Measurements from ENCODE around the gene RSRC2.
"Not testable (repeated sequence)": the region's sequence is repeated elsewhere in the genome, so short reads cannot be mapped to it uniquely, and the experiment has no call there.

Gene RSRC2, protein sequence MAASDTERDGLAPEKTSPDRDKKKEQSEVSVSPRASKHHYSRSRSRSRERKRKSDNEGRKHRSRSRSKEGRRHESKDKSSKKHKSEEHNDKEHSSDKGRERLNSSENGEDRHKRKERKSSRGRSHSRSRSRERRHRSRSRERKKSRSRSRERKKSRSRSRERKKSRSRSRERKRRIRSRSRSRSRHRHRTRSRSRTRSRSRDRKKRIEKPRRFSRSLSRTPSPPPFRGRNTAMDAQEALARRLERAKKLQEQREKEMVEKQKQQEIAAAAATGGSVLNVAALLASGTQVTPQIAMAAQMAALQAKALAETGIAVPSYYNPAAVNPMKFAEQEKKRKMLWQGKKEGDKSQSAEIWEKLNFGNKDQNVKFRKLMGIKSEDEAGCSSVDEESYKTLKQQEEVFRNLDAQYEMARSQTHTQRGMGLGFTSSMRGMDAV

GRCh38 chr12:122526683-122527477 lies at the start of gene RSRC2, which contains the start of gene KNTC1:
RSRC2 (minus strand) TSS chr12:122526936; CDS start chr12:122526853, 83 bp downstream.
KNTC1 (plus strand) TSS chr12:122527249; CDS start chr12:122530064, 2,815 bp downstream.
- peak; percentile 99 for DNase-seq

GRCh38 chr12:122571821-122572220 lies 45.1 kb upstream of the RSRC2 start:
- no peak for DNase-seq

DNA sequence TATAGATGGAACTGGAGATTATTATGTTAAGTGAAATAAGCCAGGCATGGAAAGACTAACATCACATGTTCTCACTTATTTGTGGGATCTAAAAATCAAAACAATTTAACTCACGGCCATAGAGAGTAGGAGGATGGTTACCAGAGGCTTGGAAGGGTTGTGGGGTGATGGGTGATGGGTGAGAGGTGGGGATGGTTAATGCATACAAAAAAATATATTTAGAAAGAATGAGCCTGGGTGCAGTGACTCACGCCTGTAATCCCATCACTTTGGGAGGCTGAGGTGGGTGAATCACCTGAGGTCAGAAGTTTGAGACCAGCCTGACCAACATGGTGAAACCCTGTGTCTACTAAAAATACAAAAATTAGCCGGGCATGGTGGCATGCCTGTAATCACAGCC lies 43.3 kb upstream of the RSRC2 start:
- DNase-seq = not testable (repeated sequence)

DNA sequence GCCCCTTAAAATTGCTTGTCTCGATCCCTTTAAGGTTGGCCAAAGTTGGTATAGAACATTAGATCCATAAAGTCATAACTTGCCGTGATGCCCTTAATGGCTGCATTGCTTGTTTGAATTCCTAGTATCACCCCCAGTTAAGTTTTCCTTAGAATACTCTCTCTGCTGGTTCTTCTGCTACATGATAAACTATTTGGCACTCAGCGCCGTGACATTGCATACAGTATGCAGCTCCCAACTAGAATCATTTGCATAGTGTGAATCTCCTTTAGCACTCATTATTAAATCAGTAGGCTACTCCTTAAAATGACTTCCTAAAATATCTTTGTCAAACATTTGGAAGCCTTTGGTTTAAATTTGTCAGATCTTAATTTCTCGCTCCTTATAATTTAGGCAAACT lies 42.6 kb upstream of the RSRC2 start:
- DNase-seq = no peak

DNA sequence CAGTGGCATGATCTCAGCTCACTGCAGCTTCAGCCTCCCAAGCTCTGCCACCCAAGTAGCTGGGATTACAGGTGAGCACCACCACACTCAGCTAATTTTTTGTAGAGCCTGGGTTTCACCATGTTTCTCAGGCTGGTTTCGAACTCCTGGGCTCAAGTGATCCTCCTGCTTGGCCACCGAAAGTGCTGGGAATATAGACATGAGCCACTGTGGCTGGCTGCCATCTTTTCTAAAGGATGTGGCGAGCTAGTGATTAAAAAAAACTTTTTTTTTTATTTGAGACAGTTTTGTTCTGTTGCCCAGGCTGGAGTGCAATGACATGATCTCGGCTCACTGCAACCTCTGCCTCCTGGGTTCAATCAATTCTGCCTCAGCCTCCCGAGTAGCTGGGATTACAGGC lies 40.1 kb upstream of the RSRC2 start:
- DNase-seq = not testable (repeated sequence)

DNA sequence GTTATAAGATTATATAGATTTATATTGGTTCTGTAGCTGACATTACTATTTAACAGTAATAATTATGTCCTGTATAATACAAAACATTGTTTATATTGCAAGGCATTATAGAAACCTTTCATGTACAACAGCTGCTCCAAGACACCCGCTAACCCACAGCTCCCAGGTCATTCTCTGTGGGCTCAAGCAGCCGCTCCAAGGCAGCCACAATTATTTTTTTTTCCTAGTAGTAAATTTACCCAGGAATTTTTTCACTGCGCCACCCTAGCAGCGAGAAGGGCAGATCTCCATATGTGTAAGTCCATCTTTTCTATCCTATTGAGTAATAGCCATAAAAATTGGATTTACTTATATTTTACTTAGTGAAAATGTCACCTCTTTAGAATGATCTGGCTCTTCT lies 36.6 kb upstream of the RSRC2 start:
- no peak for DNase-seq

- no peak for DNase-seq
These were observed 33.4 kb upstream of the RSRC2 start for GRCh38 chr12:122560138-122560537.

- no peak for DNase-seq
These were observed 32.3 kb upstream of the RSRC2 start for GRCh38 chr12:122558745-122559641.

DNA sequence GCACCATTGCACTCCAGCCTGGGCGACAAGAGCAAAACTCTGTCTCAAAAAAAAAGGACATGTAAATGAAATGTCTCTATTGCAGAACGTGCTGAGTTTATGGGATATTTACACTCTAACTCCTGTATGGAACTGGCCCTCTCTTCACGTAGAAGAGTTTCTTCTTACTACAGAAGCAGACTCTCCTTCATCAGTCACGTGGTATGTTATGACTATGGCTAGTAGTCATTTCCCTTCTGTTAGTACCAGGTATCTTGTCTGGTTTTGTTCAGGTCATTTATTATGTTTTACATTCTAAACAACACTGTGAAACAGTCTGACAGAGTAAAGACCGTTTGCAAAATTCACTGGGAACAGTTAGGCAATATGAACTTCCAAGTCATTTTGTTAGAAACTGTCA lies 20.6 kb upstream of the RSRC2 start:
- no peak for DNase-seq

GRCh38 chr12:122545855-122546254 lies 19.1 kb upstream of the RSRC2 start:
- DNase-seq = no peak

- no peak for DNase-seq
These were observed 17.8 kb upstream of the RSRC2 start for GRCh38 chr12:122544537-122544936.

DNA sequence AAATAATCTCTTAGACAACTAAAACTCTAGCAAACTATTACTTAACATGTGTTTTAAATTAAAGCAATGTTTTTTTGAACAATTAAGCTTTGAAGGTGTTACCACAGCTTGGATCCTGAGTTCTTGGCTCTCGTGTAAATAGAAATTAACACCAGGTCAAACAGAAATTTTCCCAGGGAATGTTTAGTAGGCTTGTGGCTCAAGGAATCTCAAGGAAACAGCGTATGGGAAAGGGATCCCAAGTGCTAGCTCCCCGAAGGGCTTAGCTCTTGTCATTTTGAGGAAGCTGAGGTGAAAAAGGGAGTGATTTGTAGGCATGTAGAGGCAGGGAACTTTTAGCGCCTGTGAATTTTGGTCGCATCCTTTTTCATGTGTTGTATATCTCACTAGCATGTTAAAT lies 11.8 kb upstream of the RSRC2 start:
- no peak for DNase-seq

DNA sequence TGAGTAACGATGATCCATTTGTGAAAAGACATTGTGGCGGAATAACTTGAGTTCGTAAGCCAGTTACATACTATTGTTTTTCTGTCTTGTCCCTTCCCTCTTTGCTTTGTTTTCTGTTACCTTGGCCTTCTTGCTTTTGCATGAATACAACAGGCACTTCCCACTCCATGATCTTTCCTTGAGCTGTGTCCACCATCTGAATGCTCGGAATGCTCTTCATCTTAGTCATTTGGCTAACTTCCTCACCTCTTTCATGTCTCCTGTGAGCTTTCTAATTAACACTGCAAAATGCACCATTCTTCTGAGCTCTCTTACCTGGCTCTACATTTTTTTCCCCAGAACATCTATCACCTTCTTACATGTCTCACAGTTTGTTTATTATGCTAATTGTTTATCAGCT lies 10.3 kb upstream of the RSRC2 start:
- DNase-seq = no peak

- DNase-seq = no peak
These were observed 7.1 kb upstream of the RSRC2 start for GRCh38 chr12:122533856-122534255.

- DNase-seq = no peak
These were observed 2.3 kb upstream of the RSRC2 start for GRCh38 chr12:122528992-122529391.

DNA sequence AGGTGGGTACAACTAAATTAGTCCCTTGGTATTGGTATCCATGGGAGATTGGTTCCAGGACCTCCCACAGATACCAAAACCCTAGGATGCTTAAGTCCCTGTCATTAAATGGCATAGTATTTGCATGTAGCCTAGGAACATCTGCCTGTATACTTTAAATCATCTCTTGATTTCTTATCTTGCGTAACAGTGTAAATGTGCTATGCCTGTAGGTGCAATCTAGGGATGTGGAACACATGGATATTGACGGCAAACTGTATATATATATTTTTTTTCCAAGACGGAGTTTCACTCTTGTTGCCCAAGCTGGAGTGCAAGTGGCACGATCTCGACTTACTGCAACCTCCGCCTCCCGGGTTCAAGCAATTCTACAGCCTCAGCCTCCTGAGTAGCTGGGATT lies 1.8 kb upstream of the RSRC2 start:
- DNase-seq = no peak

DNA sequence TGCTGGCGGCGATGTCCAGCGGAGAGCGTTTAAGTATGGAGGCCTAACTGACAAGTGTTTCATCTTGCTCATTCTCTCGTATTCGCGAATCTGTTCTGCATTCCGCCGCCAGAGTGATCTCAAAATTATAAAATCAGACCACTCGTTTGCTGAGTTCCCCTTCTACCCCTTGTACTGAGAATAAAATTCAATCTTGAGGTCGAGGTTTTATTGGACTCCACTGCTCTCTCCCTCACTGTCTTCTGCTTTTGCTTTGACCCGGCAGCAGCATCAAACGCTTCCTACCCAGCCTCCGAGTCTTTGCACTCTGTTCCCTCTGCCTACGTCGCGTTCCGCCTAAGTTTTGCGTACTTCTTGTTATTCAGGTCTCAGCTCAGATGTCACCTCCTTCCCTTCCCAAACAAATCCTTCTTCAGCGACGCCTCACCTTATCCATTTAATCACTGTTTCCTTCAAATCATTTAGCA lies 775 bp upstream of the RSRC2 start:
- peak; percentile 33 to 41 for DNase-seq

DNA sequence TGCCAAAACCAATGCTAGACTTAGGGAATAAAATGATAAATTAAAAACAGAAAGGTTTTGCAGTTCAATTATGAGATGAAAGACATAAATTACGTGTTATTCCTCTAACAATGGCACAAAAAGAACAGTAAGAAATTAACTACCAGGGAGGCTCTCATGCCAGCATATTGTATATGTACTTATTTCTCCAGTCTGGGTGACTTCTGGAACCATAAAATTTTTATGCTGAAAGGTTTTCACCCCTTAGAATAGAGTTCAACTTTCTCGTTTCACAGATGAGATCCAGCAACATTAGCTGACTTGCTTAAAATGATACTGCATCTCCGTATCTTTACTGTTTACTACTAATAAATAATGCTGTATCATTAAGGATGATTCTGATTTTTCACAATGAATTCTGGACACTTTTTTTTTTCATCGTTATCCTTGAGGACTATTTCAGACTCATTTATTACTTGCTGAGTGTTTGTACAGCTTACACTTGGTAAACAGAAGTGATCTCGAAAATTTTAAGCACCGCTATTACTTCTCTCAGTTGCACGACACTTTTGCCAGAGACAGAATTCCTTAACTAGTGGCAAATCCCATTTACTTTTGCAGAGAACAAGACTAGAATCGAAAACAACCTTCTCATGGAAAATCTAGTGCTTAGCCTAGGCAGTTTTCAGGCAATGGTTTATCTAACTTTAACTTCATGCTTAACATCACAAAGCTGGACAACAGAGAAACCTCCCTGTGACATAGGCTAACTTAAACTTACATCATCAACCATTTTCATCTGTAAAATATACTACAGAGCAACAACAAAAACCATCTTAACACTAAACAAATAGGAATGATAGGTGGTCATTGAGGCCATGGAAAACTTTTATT lies 2.7 kb downstream of the RSRC2 start:
- DNase-seq = no peak

DNA sequence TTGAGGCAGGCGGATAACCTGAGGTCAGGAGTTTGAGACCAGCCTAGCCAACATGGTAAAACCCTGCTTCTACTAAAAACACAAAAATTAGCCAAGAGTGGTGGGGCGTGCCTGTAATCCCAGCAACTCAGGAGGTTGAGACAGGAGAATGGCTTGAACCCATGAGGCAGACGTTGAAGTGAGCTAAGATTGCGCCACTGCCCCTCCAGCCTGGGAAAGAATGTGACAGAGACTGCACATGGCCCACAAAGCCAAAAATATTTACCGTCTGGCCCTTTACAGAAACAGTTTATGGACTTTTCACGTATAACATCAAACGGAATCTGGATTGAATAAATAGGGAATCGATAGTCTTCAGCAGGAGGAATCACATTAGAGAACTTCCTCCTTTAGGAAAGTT lies 3.5 kb downstream of the RSRC2 start:
- DNase-seq = no peak

DNA sequence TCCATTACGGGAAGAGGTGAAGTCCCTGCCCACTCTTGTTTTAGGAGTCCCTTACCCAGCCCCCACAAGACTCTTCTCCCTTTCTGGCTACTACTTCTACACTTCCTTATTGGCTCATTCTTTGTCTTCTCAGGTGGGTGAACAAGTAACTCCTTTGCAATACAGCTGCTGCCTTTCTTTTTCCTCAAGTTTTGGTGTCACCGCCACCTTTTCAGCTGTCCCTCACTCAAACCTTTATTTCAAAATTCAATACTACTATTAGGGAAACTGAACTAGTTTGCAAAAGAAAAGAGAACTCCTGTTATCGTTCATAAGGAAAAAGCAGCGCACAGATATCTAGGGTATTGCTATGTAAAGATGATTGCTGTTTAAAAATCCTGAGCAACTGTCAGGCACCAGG lies 6.1 kb downstream of the RSRC2 start:
- no peak for DNase-seq

DNA sequence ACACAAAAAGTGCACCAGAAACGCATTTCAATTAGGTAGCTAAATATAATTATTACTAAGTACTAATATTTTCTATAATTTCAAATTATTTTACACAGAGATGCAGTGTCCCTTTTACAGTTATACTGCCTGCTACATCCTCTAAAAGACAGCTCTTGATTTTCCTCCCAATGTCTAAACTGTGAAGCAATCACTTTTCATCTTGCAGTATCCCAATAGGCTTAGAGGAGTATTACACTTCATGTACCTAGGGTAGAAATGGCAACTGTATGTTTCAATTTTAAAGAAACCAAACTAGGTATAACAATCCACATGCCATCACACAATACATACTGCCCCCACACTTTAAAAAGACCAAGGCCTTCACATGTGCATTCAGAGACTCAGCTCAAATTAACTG lies 7.3 kb downstream of the RSRC2 start:
- DNase-seq = no peak

DNA sequence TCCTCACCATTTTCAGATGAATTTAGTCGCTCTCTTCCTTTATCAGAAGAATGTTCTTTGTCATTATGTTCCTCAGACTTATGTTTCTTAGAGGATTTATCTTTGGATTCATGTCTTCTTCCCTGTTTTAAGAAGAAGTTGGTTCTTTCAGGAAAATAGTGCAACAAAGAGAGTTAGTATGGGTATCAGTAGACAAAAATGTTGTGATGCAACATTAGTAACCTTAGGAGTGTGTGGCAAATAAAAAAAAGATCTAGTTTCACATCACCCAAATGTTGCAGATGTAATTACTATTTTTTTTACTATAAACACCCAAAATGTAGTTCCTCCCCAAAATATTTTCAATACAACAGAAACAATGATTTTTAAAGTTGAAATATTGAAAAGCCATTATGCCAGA lies 7.8 kb downstream of the RSRC2 start:
- no peak for DNase-seq

Data from NCI-H524 (cell line).